ENCODE data around the gene CD93.

DNA sequence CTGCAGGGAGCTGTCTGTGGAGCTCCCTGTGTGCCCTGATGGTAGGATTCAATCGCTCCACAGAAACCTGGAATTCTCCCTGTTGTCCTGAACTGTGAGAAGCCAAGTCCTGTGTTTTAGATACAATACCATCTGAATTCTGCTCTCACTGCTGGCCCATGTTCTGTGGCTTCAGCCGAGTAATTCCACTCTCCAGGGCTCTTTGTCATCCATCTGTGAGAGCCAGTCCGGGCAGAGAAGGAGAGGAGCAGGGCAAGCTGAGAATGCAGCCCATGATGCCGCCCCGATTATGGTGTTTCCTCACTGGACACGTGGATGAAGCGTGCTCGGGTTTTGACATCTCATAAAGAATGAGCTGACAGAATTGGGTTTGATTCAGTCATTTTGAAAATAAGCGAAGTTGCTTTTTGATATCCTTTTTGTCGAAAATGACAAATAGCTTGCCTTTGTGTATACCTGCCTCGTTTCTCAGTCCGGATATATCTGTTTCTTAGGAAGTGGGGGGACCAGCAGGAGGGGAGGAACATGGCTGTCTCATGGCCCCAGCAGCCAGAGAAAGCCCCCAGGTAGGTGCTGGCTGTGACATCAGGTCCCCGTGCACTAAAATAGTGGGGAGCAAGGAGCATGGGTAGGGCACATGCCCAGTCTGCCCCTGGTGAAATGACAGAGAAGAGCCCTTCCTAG, 8.2 kb upstream of the CD93 start:
- TF ChIP-seq, protein P1, sequence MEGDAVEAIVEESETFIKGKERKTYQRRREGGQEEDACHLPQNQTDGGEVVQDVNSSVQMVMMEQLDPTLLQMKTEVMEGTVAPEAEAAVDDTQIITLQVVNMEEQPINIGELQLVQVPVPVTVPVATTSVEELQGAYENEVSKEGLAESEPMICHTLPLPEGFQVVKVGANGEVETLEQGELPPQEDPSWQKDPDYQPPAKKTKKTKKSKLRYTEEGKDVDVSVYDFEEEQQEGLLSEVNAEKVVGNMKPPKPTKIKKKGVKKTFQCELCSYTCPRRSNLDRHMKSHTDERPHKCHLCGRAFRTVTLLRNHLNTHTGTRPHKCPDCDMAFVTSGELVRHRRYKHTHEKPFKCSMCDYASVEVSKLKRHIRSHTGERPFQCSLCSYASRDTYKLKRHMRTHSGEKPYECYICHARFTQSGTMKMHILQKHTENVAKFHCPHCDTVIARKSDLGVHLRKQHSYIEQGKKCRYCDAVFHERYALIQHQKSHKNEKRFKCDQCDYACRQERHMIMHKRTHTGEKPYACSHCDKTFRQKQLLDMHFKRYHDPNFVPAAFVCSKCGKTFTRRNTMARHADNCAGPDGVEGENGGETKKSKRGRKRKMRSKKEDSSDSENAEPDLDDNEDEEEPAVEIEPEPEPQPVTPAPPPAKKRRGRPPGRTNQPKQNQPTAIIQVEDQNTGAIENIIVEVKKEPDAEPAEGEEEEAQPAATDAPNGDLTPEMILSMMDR (conservative IDR thresholded peaks at IDR 0.05 in 1 of 2, IDR thresholded peaks at IDR 0.05 in 1 of 2; ENCODE audit: low read depth in 1 of 2, low read length in 2 of 2) = no peak
- TF ChIP-seq EZH2 (IDR thresholded peaks at IDR 0.05; ENCODE audit: low read length, missing control alignments) = no peak
